ENCODE data around the gene RAB26. TPM values are rescaled to one million over a fixed set of nuclear protein-coding genes. Genes with fewer than 3 reads are reported as not detected.

Gene RAB26
- polyA plus RNA-seq, 10 donors, result 0.33 to 1.7 (median 0.53) TPM

DNA sequence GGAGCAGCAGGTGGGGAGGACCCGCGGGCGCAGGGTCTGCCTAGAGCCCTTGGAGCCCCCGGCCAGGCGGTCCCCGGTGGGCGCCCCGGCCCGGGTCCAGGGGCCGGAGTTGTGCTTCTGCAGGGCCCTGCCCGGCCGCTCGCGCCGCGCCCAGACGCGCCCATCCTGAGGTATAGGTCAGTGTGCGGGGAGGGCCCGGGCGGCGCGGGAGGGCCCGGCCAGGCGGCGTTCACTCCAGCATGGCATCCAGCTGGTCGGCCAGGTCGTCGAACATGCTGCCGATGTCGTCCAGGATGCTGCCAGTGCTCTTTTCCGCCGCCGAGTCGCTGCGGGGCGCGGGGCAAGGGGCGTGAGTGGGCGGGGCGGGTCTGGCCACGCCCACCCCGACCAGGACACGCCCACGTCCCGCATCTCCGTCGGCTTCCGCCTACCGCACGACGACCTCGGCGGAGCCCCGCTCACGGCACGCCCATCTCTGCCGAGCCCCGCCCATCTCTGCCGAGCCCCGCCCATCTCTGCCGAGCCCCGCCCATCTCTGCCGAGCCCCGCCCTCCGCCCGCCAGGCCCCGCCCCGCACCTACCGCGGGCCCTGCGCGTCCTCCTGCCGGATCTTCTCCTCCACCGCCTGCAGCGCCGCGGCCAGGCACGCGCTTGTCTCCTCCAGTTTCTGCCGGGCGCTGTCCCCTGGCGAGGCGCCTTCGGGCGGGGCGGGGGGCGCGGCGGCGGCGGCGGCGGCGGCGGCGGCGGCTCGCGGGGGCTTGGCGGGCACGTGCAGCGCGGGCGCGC lies 30.1 kb downstream of the RAB26 start:
- DNase-seq, result peak in 1 of 3 donors; percentile 65

DNA sequence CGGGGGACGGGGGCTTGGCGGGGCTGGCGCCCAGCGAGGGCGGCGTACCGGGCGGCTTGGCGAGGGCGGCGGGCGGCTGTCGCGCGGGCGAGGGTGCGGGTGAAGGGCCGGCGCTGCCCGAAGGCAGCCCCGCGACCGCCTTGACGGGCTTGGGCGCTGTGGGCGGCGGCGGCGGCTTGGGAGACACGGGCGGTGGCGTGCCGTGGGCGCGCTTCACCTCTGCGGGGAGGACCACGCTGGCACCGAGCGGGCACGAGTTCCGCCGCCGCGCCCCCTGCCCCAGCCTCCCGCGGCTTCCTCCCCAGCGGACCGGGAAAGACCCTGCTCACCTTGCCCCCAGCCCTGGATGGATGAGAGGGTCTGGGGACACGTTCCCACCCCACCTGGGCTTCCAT lies 30.7 kb downstream of the RAB26 start:
- DNase-seq, result no peak

DNA sequence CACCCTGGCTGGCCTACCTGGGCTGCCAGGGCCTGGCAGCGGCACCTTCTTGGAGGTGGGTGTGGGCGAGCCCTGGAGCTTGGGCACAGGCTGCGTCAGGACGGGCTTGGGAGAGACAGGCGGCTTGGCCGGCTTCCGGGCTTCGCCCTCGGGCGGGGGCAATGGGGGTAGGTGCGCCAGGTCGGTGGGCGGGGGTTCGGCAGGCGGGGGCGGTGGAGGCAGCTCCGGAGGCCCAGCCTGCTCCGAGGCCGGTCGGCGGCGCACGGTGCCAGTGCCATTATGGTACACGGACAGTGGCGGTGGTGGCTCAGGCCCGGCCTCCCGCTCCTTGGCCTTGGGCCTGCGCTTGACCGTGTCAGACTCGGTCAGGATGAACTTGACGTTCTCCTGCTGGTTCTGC lies 31.2 kb downstream of the RAB26 start:
- DNase-seq, result no peak

DNA sequence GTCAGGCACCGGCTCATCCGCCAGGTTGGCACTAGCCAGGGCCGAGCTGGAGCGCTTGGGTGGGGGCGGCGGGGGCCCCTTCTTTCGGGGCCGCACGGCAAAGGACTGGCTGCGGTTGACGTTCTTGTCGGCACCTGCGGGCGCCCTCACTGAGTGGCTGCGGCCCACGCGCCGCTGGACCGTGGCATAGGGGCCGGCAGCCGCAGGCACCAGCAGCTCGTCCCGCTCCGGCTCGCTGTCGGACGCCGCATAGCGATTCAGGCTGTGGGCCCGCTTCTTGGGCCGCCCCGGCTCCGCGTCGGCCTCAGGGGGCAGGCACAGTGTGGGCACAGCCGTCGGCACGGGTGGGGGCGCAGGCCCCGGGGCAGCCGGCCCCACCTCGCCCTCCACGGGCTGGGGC lies 32.0 kb downstream of the RAB26 start:
- DNase-seq, result no peak

DNA sequence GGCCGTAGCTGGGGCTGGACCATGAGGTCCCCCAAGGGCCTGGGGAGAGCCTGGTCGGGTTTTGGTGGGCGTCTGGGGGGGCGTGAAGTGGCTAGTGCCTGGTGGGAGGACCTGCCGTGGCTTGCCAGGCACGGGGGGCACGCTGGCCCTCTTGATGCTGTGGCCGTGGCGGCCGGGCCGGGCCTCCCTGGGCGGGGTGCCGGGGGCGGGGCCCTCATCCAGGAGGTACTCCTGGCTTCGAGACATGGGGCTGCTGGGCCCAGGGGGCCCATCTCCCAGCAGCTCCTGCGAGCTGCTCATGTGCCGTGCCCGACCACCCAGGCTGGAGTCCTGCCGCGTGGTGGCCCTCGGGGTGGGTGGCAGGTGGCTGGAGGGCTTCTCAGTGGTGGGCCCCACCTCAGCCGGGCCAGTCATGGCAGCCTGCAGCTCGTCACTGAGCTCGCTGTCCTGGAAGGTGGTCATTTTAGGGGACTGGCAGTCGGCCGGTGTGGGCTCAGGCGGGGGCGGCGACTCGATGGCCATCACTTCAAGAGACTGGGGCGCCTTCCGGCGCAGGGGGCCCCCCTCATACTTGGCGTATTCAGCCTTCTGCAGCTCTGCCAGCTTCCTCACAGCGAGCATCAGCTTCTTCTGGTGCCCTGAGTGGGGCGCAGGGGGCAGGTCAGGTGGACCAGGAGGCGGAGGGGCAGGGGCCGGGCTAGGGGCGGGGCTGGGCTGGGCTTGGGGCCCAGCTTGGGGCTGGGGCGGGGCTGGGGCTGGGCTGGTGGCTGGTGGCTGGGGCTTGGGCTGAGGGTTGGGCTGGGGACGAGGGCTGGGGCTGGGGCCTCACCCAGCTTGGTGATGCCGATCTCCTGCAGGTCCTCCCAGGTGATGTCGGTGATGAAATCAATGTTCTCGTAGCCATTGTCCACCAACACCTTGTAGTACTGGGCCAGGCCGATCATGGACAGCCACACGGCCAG lies 32.8 kb downstream of the RAB26 start:
- DNase-seq, result no peak

DNA sequence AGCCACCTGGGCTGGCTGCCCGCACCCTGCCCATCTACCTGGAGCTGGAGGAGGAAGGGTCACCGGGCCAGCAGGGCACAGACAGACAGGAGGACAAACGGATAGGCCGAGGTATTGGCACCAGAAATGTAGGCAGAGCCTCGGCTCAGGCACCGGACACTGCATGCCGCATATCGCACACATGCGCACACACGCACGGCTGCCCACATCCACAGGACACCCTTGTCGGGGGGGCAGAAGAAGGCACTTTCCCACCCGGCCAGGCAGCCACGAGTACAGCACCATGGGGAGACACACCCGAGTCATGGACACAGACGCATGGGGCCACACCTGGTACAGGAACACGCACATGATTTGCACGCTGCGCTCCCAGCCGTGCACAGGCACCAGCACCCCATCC lies 33.5 kb downstream of the RAB26 start:
- DNase-seq, result no peak

DNA sequence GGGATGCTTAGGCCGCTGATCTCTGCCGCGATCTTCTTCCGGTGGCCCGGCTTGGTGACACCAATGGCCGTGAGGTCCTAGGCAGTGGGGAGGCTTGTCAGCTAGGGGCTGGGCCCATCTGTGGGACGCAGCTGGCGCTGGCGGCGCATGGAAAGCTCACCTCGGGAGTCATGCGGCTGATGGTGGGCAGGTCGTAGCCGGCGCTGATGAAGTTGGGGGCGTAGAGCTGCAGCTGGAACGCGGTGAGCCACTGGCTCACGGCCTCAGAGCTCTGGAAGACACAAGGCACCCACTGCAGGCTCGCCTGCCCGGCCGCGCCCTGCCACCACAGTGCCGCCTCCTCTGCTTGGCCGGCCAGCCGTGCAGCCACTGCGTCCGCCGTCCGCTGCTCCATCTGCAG lies 35.2 kb downstream of the RAB26 start:
- no peak for DNase-seq

DNA sequence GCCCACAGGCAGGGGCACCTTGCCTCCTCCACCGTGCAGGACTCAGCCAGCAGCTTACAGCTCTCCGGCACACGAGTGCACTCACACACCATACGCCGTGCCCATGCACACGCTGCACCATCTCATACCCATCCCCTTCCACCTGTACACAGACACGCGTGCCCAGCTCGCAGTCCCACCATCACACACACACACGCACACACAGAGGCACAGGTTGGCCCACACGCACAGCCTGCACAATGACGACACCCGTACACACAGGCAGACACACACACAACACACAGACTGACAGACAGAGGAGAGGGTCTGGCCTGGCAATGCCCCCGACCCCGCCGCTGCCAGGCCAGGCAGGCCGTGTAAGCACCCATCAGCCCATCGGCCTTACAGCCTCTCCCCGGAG lies 35.9 kb downstream of the RAB26 start:
- DNase-seq, result no peak

DNA sequence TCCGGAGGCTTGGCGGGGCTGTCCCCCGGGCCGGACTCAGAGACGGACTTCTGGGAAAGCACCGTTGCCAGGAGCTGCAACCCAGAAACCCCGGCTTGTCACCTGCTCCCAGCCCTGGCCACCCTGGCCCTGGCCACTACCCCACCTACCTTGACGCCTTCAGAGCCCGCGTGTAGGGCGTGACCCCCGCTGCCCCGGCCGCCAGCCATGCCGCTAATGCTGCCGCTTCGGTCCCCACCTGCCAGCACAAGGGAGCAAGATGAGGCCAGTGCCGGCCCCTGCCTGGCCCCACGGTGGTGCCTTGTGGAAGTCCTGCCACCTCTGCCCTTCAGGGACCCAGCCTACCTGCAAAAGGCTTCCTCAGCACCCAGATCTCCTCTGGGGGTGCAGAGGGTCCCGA lies 36.5 kb downstream of the RAB26 start:
- no peak for DNase-seq

DNA sequence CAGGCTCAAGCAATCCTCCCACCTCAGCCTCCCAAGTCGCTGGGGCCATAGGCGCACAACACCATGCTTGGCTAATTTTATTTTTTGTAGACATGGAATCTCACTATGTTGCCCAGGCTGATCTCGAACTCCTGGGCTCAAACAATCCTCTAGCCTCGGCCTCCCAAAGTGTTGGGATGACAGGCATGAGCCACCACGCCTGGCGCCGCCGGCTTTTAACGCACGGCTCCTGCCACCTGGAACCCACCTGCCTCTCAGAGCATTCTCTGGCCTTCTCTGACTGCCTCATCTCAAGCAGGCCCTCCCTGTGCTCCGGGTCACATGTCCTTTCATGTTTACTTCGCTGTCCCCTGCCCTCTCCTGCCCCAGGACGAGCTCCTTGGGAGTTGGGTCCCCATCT lies 37.6 kb downstream of the RAB26 start:
- DNase-seq, result no peak

DNA sequence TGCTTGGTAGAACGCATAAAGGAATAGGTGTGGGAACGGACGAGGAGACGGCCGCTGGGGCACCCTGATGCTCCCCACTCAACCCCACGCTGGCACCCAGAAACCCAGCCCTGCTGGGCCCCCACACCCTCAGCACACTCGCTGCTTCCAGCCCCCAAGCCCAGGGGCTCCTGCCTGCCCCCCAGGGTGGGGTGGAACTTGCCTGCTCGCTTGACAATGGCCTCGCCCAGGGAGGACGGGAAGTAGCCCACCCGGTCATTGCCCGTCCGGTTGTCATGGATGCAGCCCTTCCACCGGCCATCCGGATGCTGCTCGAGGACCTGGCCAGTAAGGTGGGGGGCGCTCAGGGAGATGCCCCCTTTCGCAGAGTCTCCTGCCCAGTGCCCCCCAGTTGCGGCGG lies 38.1 kb downstream of the RAB26 start:
- DNase-seq, result no peak

DNA sequence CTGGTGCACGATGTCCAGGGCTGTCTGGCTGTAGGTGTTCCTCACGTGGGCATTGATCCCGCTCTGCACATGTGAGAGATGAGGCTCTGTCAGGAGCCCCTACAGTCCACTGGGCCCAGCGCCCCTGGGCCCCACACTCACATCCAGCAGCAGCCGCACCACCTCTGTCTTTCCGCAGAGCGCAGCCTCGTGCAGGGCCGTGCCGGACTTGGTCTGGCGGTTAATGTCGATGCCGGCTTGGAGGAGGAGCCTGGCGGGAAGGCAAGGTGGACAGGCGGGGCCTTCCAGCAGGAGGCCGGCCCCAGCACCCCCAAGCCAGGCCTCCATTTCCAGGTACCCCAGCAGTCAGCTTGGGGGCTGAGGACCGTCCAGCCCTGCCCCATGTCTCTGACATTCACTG lies 38.8 kb downstream of the RAB26 start:
- DNase-seq, result no peak

DNA sequence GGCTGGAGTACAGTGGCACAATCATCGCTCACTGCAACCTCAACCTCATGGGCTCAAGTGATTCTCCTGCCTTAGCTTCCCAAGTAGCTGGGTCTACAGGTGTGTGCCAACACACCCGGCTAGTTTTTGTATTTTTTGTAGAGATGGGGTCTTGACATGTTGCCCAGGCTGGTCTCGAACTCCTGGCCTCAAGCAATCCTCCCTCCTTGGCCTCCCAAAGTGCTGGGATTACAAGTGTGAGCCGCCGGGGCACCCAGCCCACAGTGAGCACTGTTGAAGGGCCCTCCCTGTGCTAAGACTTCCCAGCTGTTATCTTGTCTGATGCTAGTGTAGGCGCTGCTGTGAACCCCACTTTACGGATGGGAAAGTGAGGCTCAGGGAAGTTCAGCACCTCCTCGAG lies 40.0 kb downstream of the RAB26 start:
- DNase-seq, result no peak

DNA sequence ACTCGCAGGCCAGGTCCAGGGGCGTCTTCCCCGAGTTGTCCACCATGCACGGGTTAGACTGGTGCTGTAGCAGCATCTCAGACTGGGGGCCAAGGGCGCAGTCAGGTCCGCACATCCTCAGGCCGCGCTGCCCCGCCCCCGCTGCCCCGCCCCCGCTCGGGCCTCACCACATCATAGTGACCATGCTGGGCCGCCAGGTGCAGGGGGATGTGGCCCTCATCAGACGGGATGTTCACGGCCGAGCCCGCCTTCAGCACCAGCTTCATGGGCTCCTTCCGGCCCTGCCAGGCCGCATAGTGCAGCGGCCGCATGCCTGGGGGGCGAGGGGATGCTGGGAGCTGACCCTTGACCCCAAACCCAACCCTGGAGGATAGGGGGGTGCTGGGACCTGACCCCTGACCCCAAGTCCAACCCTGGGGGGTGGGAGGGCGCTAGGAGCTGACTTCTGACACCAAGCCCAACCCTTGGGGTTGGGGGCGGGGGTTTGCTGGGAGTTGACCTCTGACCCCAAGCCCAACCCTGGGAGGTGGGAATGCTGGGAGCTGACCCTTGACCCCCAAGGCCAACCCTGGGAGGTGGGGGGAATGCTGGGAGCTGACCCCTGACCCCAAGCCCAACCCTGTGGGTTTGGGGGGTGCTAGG lies 40.9 kb downstream of the RAB26 start:
- DNase-seq, result no peak

DNA sequence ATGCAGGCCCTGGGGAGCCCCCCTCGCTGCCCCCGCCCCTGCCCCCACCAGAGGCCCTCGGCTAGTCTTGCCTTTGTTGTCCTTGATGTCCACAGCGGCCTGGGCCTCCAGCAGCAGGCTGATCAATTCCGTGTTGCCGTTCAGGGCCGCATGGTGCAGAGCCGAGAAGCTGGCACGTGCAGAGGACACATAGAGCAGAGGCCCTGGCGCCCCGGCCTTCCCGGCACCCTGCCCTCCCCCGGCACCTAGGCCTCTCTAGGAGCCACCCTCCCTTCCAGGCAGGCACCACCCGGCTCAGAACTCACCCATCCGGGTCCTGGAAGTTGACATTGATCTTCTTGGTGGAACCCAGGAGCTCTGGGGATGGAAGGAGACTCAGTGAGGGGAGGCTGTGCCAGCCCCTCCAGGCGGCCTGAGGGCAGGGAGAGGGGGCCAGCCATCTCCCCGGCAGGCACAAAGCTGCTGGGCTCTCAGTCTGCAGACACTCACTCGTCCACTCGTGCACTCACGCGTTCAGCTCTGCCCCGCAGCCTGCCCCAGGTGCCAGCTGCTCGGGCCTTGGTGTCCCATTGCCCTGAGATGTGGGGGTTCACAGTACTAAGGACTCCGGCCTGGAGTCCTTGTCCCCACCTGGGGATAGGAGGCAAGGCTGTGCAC lies 41.7 kb downstream of the RAB26 start:
- no peak for DNase-seq

DNA sequence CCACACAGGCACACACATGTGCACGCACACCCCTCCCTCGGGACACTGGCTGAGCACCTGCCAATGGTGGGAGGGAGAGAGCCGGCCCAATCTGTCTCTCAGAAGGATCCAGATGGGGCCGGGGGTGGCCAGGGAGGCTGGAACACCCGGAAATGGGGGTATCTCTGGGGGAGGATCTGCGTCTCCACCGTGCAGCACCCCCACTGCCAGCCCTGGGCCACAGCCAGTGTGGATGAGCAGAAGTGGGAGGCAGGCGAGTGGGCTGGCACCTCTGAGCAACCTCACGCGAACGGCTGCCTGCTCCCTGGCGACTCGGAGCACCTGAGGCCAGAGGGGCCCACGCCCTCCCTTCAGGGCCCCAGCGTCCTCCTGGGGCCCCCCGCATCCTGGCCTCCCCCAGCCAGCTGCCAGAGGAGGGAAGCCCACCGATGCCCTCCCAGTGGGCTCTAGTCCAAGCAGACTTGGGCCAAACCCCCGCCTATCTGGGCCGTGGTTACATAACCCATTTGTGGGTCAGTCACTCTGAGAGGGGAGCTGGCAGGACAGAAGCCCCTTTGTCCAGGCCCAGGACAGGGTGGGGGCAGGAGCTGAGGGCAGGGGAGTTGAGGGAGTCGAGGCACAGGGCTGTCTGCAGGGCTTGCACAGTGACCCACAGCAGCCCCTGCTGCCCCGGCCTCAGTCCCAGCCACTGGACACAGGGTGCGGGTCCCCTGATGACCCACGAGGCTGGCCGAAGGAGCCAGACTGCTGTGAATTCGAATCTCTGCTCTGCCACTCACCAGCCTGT lies 42.4 kb downstream of the RAB26 start:
- DNase-seq, result no peak

DNA sequence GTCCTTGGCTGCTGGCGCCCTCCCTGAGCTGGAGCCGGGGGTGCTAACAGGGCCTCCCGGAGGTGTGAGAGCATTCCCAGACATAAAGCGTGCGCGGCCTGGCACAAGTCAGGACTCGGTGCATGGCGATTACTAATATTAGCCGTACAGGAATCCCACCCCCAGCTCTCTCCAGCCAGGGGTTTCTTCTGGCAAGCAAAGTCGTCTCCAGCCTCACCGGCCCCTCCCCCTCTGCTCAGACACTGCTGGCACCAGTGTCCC lies 43.0 kb downstream of the RAB26 start:
- no peak for DNase-seq

DNA sequence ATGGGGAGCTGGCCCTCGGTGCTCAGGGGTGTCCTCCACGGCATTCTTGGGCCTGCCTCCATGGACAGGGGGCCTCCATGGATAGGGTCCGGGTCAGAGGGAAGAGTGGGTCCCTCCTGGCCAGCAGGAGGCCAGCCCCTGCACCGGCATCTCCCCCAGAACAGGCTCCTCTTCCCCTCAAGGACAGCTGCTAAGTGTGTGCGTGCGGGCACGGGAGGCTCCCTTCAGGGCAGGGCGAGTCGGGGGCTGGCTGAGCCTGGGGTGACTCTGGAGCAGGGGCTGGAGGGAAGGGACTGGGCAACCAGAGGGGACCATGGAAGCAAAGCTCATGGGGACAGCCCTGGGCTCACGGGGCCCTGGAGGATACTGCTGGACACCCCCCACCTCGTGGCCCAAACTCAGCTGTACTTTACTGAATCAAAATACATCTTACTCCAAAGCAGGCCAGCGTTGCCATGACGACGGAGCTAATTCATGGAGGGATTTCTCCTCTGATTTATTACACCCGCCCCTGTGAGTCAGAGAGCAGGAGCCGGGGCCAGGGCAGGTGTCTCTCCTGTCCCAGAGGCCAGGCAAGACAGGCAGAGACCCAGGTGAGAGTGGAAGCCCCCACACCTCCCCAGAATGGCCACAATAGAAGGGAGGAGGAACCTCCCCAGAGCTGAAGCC lies 45.9 kb downstream of the RAB26 start:
- DNase-seq, result peak in 1 of 3 donors; percentile 67

DNA sequence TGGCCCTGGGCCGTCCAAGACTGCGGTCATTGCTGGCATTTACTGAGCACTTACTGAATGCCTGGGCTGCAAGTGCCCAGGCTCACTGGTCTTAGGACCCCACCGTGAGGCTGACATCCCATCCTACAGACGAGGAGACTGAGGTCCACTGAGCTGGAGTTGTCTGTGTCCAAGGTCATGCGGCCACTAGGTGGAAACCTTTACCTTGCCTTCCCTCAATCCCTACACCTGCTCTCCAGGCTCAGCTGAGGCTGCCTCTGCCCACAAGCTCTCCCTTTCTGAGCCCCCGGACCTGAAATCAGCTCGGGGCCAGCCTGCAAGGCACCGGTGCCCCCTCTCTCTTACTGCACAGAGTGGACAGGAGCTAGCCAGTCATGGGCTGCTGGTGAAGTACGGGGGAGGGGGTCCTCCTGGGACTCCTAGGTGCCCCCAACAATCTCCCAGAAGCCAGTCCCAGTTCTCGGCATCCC lies 46.5 kb downstream of the RAB26 start:
- DNase-seq, result peak in 1 of 3 donors; percentile 60

DNA sequence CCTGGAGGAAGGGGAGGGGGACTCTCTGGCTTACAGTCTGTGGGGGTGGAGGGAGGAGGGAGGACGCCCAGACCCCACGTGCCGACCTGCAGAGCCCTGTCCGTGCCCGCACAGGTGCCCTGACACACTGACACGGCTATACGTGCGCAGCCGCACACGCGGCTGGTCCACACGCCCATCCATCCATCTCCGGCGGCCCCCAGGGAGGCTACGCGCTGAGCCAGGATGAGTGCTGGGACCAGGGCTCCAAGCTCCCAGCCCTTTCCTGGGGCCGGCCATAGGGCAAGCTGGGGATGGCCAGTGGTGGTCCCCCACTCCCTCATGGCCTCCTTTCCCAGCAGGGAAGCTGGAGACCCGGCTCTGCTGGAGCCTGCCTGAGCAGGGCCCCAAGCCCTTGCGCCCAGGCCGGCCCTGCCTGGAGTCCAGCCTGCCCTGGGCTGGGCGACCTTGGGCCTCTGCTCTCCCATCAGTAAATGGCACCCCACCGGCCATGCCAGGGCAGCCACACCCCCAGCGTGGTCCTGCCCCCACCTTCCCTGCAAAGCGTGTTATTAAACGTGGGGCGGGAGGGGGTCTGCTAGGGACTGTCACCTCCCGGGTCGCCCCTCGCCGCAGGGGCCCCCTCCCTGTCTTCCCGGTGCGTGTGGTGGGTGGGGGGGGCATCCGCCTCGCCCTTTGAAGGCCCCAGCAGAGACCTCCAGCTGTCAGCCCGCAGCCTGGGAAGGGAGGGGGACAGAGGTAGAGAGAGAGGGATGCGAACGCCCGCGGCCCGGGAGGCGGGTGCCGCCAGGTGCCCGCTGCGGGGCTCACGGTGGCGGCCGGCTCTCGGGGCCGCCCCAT lies 47.1 kb downstream of the RAB26 start:
- DNase-seq, result peak in 1 of 3 donors; percentile 41

All from muscle of back (tissue), 11 donors.